Measurements from ENCODE around the gene FBXL14.

- no peak for TF ChIP-seq POLR2A (IDR thresholded peaks at IDR 0.05)
- TF ChIP-seq, protein P1, sequence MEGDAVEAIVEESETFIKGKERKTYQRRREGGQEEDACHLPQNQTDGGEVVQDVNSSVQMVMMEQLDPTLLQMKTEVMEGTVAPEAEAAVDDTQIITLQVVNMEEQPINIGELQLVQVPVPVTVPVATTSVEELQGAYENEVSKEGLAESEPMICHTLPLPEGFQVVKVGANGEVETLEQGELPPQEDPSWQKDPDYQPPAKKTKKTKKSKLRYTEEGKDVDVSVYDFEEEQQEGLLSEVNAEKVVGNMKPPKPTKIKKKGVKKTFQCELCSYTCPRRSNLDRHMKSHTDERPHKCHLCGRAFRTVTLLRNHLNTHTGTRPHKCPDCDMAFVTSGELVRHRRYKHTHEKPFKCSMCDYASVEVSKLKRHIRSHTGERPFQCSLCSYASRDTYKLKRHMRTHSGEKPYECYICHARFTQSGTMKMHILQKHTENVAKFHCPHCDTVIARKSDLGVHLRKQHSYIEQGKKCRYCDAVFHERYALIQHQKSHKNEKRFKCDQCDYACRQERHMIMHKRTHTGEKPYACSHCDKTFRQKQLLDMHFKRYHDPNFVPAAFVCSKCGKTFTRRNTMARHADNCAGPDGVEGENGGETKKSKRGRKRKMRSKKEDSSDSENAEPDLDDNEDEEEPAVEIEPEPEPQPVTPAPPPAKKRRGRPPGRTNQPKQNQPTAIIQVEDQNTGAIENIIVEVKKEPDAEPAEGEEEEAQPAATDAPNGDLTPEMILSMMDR (IDR thresholded peaks at IDR 0.05): no peak
Measured at GRCh38 chr12:1616233-1617066, 22.1 kb upstream of the FBXL14 start.

Measured in ovary (tissue), 3 donors.